Measurements from ENCODE around the gene ZSWIM1. TPM values are rescaled to one million over a fixed set of nuclear protein-coding genes. Genes with fewer than 3 reads are reported as not detected.

The ZSWIM1 gene
- total and polyA plus RNA-seq, 2 of the 8 experiments (the other 6 are each of a cell fraction or from before 2014, with no cell fraction given), result 14.1 to 15.6 TPM

GRCh38 chr20:45925821-45926506, 44.9 kb downstream of the ZSWIM1 start (continued):
- TF ChIP-seq E2F6 (IDR thresholded peaks at IDR 0.05) (no peak), POLR2AphosphoS5 (IDR thresholded peaks at IDR 0.05; ENCODE audit: low read depth, low read length) (no peak), POLR2A (IDR thresholded peaks at IDR 0.05; ENCODE audit: control extremely low read depth in 1 of 2, low read depth in 2 of 2, low read length in 2 of 2) (no peak), EGR1 (IDR thresholded peaks at IDR 0.05; ENCODE audit: borderline replicate concordance, low read depth, low read length) (no peak), SUZ12 (IDR thresholded peaks at IDR 0.05; ENCODE audit: low read length) (no peak), CHD2 (IDR thresholded peaks at IDR 0.05; ENCODE audit: low read length) (no peak)
- TF ChIP-seq, protein P1, sequence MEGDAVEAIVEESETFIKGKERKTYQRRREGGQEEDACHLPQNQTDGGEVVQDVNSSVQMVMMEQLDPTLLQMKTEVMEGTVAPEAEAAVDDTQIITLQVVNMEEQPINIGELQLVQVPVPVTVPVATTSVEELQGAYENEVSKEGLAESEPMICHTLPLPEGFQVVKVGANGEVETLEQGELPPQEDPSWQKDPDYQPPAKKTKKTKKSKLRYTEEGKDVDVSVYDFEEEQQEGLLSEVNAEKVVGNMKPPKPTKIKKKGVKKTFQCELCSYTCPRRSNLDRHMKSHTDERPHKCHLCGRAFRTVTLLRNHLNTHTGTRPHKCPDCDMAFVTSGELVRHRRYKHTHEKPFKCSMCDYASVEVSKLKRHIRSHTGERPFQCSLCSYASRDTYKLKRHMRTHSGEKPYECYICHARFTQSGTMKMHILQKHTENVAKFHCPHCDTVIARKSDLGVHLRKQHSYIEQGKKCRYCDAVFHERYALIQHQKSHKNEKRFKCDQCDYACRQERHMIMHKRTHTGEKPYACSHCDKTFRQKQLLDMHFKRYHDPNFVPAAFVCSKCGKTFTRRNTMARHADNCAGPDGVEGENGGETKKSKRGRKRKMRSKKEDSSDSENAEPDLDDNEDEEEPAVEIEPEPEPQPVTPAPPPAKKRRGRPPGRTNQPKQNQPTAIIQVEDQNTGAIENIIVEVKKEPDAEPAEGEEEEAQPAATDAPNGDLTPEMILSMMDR (IDR thresholded peaks at IDR 0.05; ENCODE audit: control extremely low read depth in 1 of 3, insufficient read depth in 1 of 3, low read depth in 1 of 3, low read length in 3 of 3), result no peak

Measured in H1 (cell line).